ENCODE measurements around the gene VAMP4.

VAMP4 gene

GRCh38 chr1:171741872-171742576 is at the start of gene VAMP4:
Gene VAMP4 (minus strand): TSS chr1:171742065. CDS start chr1:171738414, 3,651 bp downstream.
- DNase-seq = peak; percentile 71

GRCh38 chr1:171790318-171790717 is 48.5 kb upstream of the VAMP4 start:
- no peak for DNase-seq

GRCh38 chr1:171788696-171789095 is 46.8 kb upstream of the VAMP4 start:
- no peak for DNase-seq

- no peak for DNase-seq
These were observed 46.0 kb upstream of the VAMP4 start for GRCh38 chr1:171787686-171788480.

GRCh38 chr1:171786534-171786933 is 44.7 kb upstream of the VAMP4 start:
- no peak for DNase-seq

- no peak for DNase-seq
These were observed 43.9 kb upstream of the VAMP4 start for GRCh38 chr1:171785766-171786165.

GRCh38 chr1:171784784-171785183 is 42.9 kb upstream of the VAMP4 start:
- no peak for DNase-seq

GRCh38 chr1:171783816-171784530 is 42.1 kb upstream of the VAMP4 start:
- no peak for DNase-seq

GRCh38 chr1:171781176-171781875 is 39.5 kb upstream of the VAMP4 start, which contains the start of gene METTL13:
Gene METTL13 (plus strand): TSS chr1:171781660. CDS start chr1:171781968, 308 bp downstream.
- DNase-seq = peak; percentile 100

GRCh38 chr1:171780583-171781175 is 38.8 kb upstream of the VAMP4 start:
- no peak for DNase-seq

- no peak for DNase-seq
These were observed 30.4 kb upstream of the VAMP4 start for GRCh38 chr1:171772312-171772711.

GRCh38 chr1:171769754-171770153 is 27.9 kb upstream of the VAMP4 start:
- no peak for DNase-seq

GRCh38 chr1:171769171-171769570 is 27.3 kb upstream of the VAMP4 start:
- no peak for DNase-seq

GRCh38 chr1:171763764-171764163 is 21.9 kb upstream of the VAMP4 start:
- no peak for DNase-seq

- no peak for DNase-seq
These were observed 20.3 kb upstream of the VAMP4 start for GRCh38 chr1:171762143-171762563.

GRCh38 chr1:171758011-171758410 is 16.1 kb upstream of the VAMP4 start:
- no peak for DNase-seq

- no peak for DNase-seq
These were observed 15.0 kb upstream of the VAMP4 start for GRCh38 chr1:171756856-171757255.

GRCh38 chr1:171754971-171755370 is 13.1 kb upstream of the VAMP4 start:
- DNase-seq = no peak

GRCh38 chr1:171754353-171754705 is 12.5 kb upstream of the VAMP4 start:
- no peak for DNase-seq

GRCh38 chr1:171753685-171754352 is 12.0 kb upstream of the VAMP4 start:
- DNase-seq = no peak

- no peak for DNase-seq
These were observed 11.3 kb upstream of the VAMP4 start for GRCh38 chr1:171753182-171753581.

- no peak for DNase-seq
These were observed 9.4 kb upstream of the VAMP4 start for GRCh38 chr1:171751221-171751620.
